T-helper 1 cell treated with Interleukin-12 subunit alpha and Interleukin-12 subunit beta and Interleukin-4 antibody, amounts not matched to agents 30 μg/mL and 1 μg/mL, for 36 hours (primary cell): ENCODE results near the gene GARNL3.

Experiments
- H3K27ac Mint-ChIP-seq: one replicate; pipeline ENCODE4 v1.8.0; 2021; ENCODE audit warnings: mild to moderate bottlenecking, mixed read lengths
- H3K27me3 Mint-ChIP-seq: one replicate; pipeline ENCODE4 v1.8.0; 2021; ENCODE audit warnings: low read depth, mixed read lengths
- H3K36me3 Mint-ChIP-seq: one replicate; pipeline ENCODE4 v1.8.0; 2021; ENCODE audit warnings: low read depth, mixed read lengths
- H3K4me1 Mint-ChIP-seq: one replicate; pipeline ENCODE4 v1.8.0; 2021; ENCODE audit warnings: low read depth, mixed read lengths
- H3K4me3 Mint-ChIP-seq: one replicate; pipeline ENCODE4 v1.8.0; 2021; ENCODE audit warnings: mild to moderate bottlenecking, moderate library complexity, mixed read lengths
- H3K9me3 Mint-ChIP-seq: one replicate; pipeline ENCODE4 v1.8.0; 2021; ENCODE audit warnings: mixed read lengths

The GARNL3 gene

GRCh38 chr9:127278372-127278771, 13.8 kb downstream of the GARNL3 start:
- Mint-ChIP-seq H3K27ac (no peak overlapping the region), H3K4me1 (peaks cover 1% of the 10 kb centered on the region), H3K36me3 (no peaks in the 10 kb centered on the region), H3K27me3 (peaks cover 63% of the 10 kb centered on the region), H3K9me3 (no peaks in the 10 kb centered on the region), H3K4me3 (no peak overlapping the region)

- H3K4me1 Mint-ChIP-seq = peaks cover 1% of the 10 kb centered on the region
- H3K27ac Mint-ChIP-seq = no peak overlapping the region
- H3K36me3 Mint-ChIP-seq = no peaks in the 10 kb centered on the region
- no peaks in the 10 kb centered on the region for H3K9me3 Mint-ChIP-seq
- H3K4me3 Mint-ChIP-seq = no peak overlapping the region
- peaks cover 63% of the 10 kb centered on the region for H3K27me3 Mint-ChIP-seq
Observed at GRCh38 chr9:127279717-127280285, 15.2 kb downstream of the GARNL3 start.

DNA sequence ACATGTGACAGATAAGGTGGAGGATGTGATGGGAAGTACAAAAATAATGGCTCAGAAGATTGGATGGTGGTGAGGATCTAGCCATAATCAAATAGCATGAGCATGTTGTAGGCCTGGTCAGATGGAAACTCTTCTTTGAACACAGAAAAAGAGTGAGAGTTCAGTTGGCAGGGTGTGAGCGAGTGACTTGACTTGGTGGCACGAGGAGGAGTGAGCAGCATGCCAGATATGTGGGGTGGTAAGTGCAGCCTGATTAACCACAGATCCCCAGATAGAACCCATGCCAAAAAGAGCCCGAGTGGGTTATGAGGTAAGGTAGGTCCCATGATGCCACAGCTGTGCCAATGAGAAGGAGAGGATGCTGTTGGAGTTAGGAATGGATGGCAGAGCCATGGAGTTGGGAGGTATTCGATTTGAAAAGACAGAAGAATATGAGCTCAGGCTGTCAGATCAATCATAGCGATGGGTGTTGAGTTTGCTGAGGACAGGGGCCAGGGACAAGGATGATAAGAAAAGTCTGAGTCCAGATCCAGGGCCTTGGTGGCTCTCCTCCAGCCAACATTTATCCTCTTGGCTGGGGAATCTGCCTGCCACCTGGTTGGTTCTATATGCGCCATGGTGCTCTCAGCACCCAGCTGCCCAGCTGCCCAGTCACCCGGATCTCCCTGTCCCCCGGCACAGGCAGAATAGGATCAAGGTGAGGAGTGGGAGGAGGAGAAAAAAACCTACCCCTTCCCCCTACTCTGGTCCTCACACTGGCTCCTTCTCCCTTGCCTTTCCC, 16.5 kb downstream of the GARNL3 start:
- no peaks in the 10 kb centered on the region for H3K36me3 Mint-ChIP-seq
- H3K4me1 Mint-ChIP-seq = peaks cover 1% of the 10 kb centered on the region
- H3K27me3 Mint-ChIP-seq = peaks cover 63% of the 10 kb centered on the region
- H3K4me3 Mint-ChIP-seq = no peak overlapping the region
- no peak overlapping the region for H3K27ac Mint-ChIP-seq
- no peaks in the 10 kb centered on the region for H3K9me3 Mint-ChIP-seq

DNA sequence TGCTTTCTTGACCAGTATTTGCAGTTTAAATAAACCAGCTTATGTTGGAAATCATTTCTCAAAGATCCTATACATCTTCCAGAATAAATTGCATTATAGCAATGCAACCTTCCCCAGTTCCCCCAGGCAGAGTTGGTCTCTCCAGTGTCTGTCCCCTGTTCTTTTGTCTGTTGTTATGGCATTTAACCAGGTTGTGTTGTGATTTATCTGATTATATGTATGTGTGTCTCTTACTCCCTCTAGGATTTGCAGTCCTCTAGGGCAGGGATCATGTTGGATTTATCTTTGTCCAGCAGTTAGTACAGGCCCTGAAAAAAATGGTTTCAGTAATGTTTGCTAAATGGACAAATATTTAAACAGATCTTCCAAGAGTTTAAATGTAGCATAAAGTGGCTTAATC, 17.3 kb downstream of the GARNL3 start:
- Mint-ChIP-seq H3K36me3 (no peaks in the 10 kb centered on the region), H3K4me3 (no peak overlapping the region), H3K4me1 (peaks cover 1% of the 10 kb centered on the region), H3K27me3 (peaks cover 64% of the 10 kb centered on the region), H3K27ac (no peak overlapping the region), H3K9me3 (no peaks in the 10 kb centered on the region)

DNA sequence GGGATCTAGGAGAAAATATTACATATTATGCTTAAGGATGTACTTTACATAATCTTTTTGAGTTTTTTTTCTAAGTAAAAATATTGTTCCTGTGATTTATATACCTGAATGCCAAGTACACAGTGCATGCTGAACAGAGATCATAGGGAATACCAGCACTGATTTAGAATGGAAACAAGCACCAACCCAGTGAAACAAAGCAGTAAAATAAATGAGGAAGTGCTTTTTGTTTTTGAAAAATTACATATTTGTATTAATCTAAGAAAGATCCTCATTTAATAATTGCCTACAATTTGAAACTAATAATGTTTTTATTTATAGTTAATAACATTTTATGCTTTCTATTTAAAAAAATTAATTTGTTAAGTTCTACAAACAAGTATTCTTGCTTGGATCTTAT, 18.0 kb downstream of the GARNL3 start:
- H3K36me3 Mint-ChIP-seq = no peaks in the 10 kb centered on the region
- H3K4me1 Mint-ChIP-seq = no peaks in the 10 kb centered on the region

GRCh38 chr9:127283135-127283534, 18.6 kb downstream of the GARNL3 start:
- no peaks in the 10 kb centered on the region for H3K36me3 Mint-ChIP-seq
- H3K4me1 Mint-ChIP-seq = no peaks in the 10 kb centered on the region
- H3K9me3 Mint-ChIP-seq = no peaks in the 10 kb centered on the region
- H3K4me3 Mint-ChIP-seq = no peak overlapping the region
- H3K27ac Mint-ChIP-seq = no peak overlapping the region
- H3K27me3 Mint-ChIP-seq = peaks cover 63% of the 10 kb centered on the region

More for the DNA sequence above, 18.0 kb downstream of the GARNL3 start:
- Mint-ChIP-seq H3K9me3 (no peaks in the 10 kb centered on the region), H3K4me3 (no peak overlapping the region), H3K27me3 (peaks cover 59% of the 10 kb centered on the region), H3K27ac (no peak overlapping the region)

- Mint-ChIP-seq H3K27ac (no peak overlapping the region), H3K36me3 (no peaks in the 10 kb centered on the region), H3K4me3 (no peak overlapping the region), H3K9me3 (no peaks in the 10 kb centered on the region), H3K4me1 (no peaks in the 10 kb centered on the region), H3K27me3 (peaks cover 61% of the 10 kb centered on the region)
Observed at GRCh38 chr9:127283917-127284497, 19.4 kb downstream of the GARNL3 start.

DNA sequence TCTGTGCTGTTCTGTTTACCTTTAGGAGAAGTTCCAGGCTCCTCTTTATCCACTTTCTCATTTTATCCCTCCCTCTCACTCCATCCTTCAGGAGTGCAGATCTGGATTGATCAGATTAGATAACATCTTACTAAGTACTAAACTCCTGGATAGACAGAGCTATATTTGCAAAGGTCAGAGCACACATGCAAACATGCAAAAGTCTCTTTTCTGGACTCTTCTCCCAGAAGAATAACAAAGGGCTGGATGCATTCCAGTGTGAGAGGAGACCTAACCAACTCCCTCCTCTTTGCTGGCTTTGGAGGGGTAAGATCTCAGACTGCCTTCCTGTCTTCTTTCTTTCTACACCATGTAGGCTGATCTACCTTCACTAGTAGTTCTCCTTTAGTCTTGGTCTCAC, 21.4 kb downstream of the GARNL3 start:
- H3K4me3 Mint-ChIP-seq = no peak overlapping the region
- H3K27ac Mint-ChIP-seq = no peak overlapping the region
- H3K9me3 Mint-ChIP-seq = no peaks in the 10 kb centered on the region
- peaks cover 47% of the 10 kb centered on the region for H3K27me3 Mint-ChIP-seq
- H3K4me1 Mint-ChIP-seq = no peaks in the 10 kb centered on the region
- no peaks in the 10 kb centered on the region for H3K36me3 Mint-ChIP-seq

DNA sequence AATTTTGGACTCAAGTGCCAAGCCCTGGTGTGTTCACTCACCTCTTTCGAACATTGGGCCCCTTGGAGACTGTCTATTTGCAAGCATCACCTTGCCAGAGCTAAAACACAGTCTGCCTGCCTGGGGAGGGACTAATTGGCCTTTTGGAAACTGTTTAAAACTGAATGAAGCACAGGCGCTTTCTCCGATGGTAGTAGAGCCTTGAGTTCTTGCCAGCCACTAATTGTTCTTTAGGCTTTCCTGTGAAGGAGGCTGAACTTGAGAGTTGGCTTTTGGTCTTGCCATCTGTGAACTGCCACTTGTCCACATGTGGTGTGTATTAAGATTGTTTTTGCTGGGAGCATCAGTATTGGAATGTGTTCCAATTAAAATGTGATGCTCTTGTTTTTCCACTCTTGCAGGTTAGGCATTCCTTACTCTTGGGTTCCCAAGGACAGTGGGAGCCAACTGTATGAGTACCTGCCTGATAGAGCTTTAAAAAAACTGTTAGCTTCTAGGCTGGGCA, 26.0 kb downstream of the GARNL3 start:
- Mint-ChIP-seq H3K9me3 (no peaks in the 10 kb centered on the region), H3K27me3 (peaks cover 43% of the 10 kb centered on the region), H3K36me3 (no peaks in the 10 kb centered on the region), H3K4me3 (no peak overlapping the region), H3K4me1 (peaks cover 9% of the 10 kb centered on the region), H3K27ac (no peak overlapping the region)

GRCh38 chr9:127291246-127291778, 26.7 kb downstream of the GARNL3 start:
- Mint-ChIP-seq H3K4me1 (peaks cover 9% of the 10 kb centered on the region), H3K27me3 (peaks cover 36% of the 10 kb centered on the region), H3K4me3 (no peak overlapping the region), H3K36me3 (no peaks in the 10 kb centered on the region), H3K27ac (no peak overlapping the region), H3K9me3 (no peaks in the 10 kb centered on the region)

- no peaks in the 10 kb centered on the region for H3K9me3 Mint-ChIP-seq
- H3K4me3 Mint-ChIP-seq = no peak overlapping the region
- no peak overlapping the region for H3K27ac Mint-ChIP-seq
- no peaks in the 10 kb centered on the region for H3K36me3 Mint-ChIP-seq
- H3K27me3 Mint-ChIP-seq = peaks cover 34% of the 10 kb centered on the region
- H3K4me1 Mint-ChIP-seq = peaks cover 9% of the 10 kb centered on the region
Observed at GRCh38 chr9:127292415-127292814, 27.8 kb downstream of the GARNL3 start.

GRCh38 chr9:127293328-127293727, 28.8 kb downstream of the GARNL3 start:
- Mint-ChIP-seq H3K4me1 (peaks cover 9% of the 10 kb centered on the region), H3K27me3 (peaks cover 26% of the 10 kb centered on the region), H3K9me3 (no peaks in the 10 kb centered on the region), H3K4me3 (no peak overlapping the region), H3K36me3 (no peaks in the 10 kb centered on the region), H3K27ac (no peak overlapping the region)

DNA sequence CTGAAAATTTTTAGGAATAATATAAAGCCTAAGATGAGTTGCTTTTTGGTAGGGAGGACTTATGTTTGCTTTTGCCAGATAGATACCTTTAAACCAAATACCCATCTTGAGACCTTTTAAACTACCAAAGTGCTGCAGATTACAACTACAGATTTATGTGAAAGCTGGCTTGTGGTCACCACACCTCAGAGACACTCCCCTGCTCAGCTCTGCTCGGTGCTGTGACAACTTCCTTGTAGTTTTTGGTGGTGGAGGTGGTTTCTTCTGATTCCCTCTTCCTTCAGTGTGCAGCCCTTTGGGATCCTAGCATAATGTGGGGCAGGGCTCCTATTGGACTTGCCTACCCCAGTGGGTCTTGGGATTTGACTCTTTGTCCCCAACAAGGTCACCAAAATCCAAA, 29.2 kb downstream of the GARNL3 start:
- Mint-ChIP-seq H3K36me3 (no peaks in the 10 kb centered on the region), H3K4me1 (peaks cover 9% of the 10 kb centered on the region), H3K27ac (no peak overlapping the region), H3K27me3 (peaks cover 24% of the 10 kb centered on the region), H3K9me3 (no peaks in the 10 kb centered on the region), H3K4me3 (no peak overlapping the region)

DNA sequence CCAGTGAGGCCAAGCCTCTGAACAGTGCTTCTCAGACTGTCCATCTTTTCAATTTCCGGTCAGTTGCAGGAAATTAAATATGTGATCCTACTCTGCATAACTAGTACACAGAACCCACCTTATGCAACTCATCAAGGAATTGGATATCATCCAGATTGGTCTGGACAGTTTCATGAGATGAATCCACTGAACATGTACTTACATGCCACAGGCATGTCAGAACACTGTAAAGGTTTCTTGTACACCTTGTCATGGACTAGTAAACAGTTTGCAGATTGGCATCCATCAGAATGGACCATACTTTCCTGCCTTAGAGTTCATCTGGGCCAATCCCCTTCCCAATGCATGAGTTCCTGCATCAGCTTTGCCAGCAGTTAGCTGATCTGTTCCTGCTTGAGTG, 30.4 kb downstream of the GARNL3 start:
- Mint-ChIP-seq H3K9me3 (no peaks in the 10 kb centered on the region), H3K36me3 (no peaks in the 10 kb centered on the region), H3K4me3 (no peak overlapping the region), H3K27ac (no peak overlapping the region), H3K27me3 (peaks cover 16% of the 10 kb centered on the region), H3K4me1 (peaks cover 9% of the 10 kb centered on the region)
